Mammary epithelial cell (primary cell): ENCODE results near the gene SPAG6.

Experiments used
- CTCF ChIP-seq, 2 donors: IDR thresholded peaks in 1 of 2; conservative IDR thresholded peaks in 1 of 2; 2 replicates each; pipeline ENCODE4 v1.5.1; 2011 to 2012; ENCODE audit warnings: inconsistent platforms in 2 of 2, low read length in 2 of 2, mild to moderate bottlenecking in 2 of 2, control low read depth in 1 of 2, low read depth in 1 of 2; ENCODE audit not compliant: insufficient read depth in 1 of 2; ENCODE audit errors: extremely low read depth in 1 of 2
- EZH2 ChIP-seq: IDR thresholded peaks from 2 replicates; pipeline ENCODE4 v1.6.1; 2012; ENCODE audit warnings: low read length, inconsistent platforms, borderline replicate concordance

- TF ChIP-seq CTCF (conservative IDR thresholded peaks at IDR 0.05 in 1 of 2, IDR thresholded peaks at IDR 0.05 in 1 of 2; ENCODE audit: extremely low read depth in 1 of 2, insufficient read depth in 1 of 2, low read depth in 1 of 2, low read length in 2 of 2) (no peak), EZH2 (no peak)
Observed at GRCh38 chr10:22445495-22445894, 100.2 kb downstream of the SPAG6 start.
